Astrocyte of the cerebellum (primary cell): ENCODE results near the gene ADD1.
"Not testable (repeated sequence)": the region's sequence is repeated elsewhere in the genome, so short reads cannot be mapped to it uniquely, and the experiment has no call there.

ENCODE experiments used
- DNase-seq: peaks from one replicate; pipeline ENCODE4 v3.0.0-alpha.2; 2011; ENCODE audit warnings: low read depth
- H3K4me3 ChIP-seq: 2 replicates; pipeline ENCODE4 v1.5.1; 2011; ENCODE audit warnings: mild to moderate bottlenecking, low read depth, low read length, moderate library complexity
- in situ Hi-C: cut with HindIII; loops from 2 replicates; pipeline ENCODE4 v1.10.0; 2017; ENCODE audit warnings: low sequenced_read_pairs
- TF ChIP-seq, protein P1 (sequence below): IDR thresholded peaks from 2 replicates; pipeline ENCODE4 v1.5.1; 2012; ENCODE audit warnings: low read length, low read depth, moderate library complexity, mild to moderate bottlenecking; ENCODE audit errors: missing control alignments

The ADD1 gene

GRCh38 chr4:2942532-2943363 lies 99.1 kb downstream of the ADD1 start:
- no peak overlapping the region for H3K4me3 ChIP-seq
- TF ChIP-seq, protein P1, sequence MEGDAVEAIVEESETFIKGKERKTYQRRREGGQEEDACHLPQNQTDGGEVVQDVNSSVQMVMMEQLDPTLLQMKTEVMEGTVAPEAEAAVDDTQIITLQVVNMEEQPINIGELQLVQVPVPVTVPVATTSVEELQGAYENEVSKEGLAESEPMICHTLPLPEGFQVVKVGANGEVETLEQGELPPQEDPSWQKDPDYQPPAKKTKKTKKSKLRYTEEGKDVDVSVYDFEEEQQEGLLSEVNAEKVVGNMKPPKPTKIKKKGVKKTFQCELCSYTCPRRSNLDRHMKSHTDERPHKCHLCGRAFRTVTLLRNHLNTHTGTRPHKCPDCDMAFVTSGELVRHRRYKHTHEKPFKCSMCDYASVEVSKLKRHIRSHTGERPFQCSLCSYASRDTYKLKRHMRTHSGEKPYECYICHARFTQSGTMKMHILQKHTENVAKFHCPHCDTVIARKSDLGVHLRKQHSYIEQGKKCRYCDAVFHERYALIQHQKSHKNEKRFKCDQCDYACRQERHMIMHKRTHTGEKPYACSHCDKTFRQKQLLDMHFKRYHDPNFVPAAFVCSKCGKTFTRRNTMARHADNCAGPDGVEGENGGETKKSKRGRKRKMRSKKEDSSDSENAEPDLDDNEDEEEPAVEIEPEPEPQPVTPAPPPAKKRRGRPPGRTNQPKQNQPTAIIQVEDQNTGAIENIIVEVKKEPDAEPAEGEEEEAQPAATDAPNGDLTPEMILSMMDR = no peak
- in situ Hi-C loops = no loop called here
- no peak for DNase-seq

DNA sequence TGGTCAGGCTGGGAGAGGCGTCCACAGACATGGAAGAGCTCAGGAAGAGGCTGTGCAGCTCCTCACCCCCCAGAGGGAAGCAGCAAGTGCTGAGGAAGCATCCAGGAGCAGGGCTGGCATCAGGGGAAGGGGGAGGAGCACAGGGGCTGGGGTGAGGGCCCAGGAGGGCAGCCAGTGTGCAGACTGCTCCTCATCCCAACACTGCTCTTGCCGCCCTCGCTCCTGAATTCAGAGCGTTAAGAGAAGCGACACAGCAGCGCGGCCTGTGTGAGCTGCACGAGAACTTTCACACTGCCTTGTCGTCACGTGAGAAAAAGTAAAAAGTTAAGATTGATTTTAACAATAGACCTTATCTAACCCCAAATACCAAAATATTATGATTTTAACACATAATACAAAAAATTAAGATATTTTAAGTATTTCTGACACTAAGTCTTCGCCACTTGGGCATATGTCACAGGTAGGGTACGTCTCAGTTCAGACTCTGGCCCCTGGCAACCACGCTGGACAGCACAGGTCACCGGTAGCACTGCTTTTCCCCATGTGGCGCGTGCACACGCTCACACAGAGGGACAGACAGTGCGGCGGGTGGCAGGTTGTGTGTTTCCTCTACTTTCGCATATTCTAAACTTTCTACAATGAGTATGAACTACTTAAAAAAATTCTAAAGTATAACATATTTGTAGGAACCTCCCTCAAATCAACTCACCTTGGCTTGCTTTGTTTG lies 99.9 kb downstream of the ADD1 start:
- TF ChIP-seq, protein P1 = no peak
- no peak overlapping the region for H3K4me3 ChIP-seq
- in situ Hi-C loops = no loop called here
- no peak for DNase-seq

DNA sequence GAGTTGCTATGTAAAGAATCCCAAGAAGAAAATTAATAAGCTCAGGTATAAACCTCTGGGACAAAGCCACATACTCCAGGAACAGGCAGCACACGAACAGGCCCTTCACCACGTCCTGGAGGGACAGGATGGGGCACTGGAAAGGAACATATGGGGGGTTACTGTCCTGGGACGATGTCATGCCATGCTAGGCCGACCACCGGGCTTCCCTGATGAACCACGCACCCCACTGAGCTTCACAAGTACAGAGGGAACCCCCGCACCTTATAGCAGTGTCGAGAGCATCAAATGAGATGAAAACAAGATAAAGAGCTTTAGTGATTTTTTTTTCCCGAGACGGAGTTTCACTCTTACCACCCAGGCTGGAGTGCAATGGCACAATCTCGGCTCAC lies 100.4 kb downstream of the ADD1 start:
- TF ChIP-seq, protein P1 = no peak
- no peak for DNase-seq
- in situ Hi-C loops = no loop called here
- no peak overlapping the region for H3K4me3 ChIP-seq

- TF ChIP-seq, protein P1 = no peak
- in situ Hi-C loops = no loop called here
- DNase-seq = no peak
- H3K4me3 ChIP-seq = no peak overlapping the region
Measured at GRCh38 chr4:2944586-2945526, 101.2 kb downstream of the ADD1 start.

- H3K4me3 ChIP-seq, DNase-seq, in situ Hi-C loops: not testable (repeated sequence)
Measured at GRCh38 chr4:2945619-2946604, 102.3 kb downstream of the ADD1 start.

- no peak overlapping the region for H3K4me3 ChIP-seq
- DNase-seq = no peak
- in situ Hi-C loops = no loop called here
- TF ChIP-seq, protein P1 = no peak
Measured at GRCh38 chr4:2946812-2947600, 103.4 kb downstream of the ADD1 start.
